H1 (cell line): Measurements from ENCODE around the gene MAGEB1.

Experiments used
- CBX5 ChIP-seq: fragments of 300-800, 300-1000 bp; sonication (generic); IDR thresholded peaks from 2 replicates; pipeline ENCODE4 v1.7.1; 2016; ENCODE audit warnings: antibody characterized with exemption, low read length, low read depth
- EZH2 ChIP-seq: fragments of 200-600 bp; sonication (generic); IDR thresholded peaks from 2 replicates; pipeline ENCODE4 v1.7.1; 2012; ENCODE audit warnings: low read depth, mild to moderate bottlenecking, moderate library complexity, low read length, inconsistent platforms; ENCODE audit not compliant: severe bottlenecking
- POLR2AphosphoS5 ChIP-seq: IDR thresholded peaks from 2 replicates; pipeline ENCODE4 v1.6.1; 2011; ENCODE audit warnings: low read depth, low read length
- TF ChIP-seq, protein P1 (sequence below): IDR thresholded peaks from 2 replicates; pipeline ENCODE4 v1.6.1; 2011; ENCODE audit warnings: low read length, improper control_type of control experiment
- TF ChIP-seq, protein P2 (sequence below), 3 experiments: IDR thresholded peaks; 1 replicate in 2 of 3; 2 replicates in 1 of 3; pipeline versions ENCODE4 v1.5.1 to v1.6.1; 2011; ENCODE audit warnings: low read length in 3 of 3, mild to moderate bottlenecking in 3 of 3, inconsistent platforms in 2 of 3, low read depth in 1 of 3, moderate library complexity in 1 of 3; ENCODE audit not compliant: insufficient read depth in 1 of 3; ENCODE audit errors: control extremely low read depth in 1 of 3

DNA sequence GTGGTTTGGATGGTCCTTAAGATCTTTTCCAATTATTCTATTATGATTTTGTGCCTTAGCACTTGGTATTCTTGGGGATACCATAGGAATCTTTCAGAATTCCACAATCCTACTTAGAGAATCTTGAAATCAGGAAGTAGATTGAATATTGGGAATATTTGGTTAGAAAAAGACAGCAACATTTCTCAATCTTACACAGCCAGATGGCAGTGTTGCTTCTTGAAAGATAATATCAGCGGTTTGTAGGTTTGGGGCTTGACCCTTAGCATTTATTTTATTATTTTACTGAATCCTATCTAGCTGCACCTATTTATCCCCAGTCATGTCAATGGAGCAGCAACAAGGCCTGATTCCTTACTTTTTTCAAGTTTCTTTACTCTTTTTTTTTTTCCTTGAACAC is 28.6 kb downstream of the MAGEB1 start:
- no peak for TF ChIP-seq CBX5
- no peak for TF ChIP-seq EZH2
- TF ChIP-seq, protein P1, sequence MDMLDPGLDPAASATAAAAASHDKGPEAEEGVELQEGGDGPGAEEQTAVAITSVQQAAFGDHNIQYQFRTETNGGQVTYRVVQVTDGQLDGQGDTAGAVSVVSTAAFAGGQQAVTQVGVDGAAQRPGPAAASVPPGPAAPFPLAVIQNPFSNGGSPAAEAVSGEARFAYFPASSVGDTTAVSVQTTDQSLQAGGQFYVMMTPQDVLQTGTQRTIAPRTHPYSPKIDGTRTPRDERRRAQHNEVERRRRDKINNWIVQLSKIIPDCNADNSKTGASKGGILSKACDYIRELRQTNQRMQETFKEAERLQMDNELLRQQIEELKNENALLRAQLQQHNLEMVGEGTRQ = no peak
- TF ChIP-seq, protein P2, sequence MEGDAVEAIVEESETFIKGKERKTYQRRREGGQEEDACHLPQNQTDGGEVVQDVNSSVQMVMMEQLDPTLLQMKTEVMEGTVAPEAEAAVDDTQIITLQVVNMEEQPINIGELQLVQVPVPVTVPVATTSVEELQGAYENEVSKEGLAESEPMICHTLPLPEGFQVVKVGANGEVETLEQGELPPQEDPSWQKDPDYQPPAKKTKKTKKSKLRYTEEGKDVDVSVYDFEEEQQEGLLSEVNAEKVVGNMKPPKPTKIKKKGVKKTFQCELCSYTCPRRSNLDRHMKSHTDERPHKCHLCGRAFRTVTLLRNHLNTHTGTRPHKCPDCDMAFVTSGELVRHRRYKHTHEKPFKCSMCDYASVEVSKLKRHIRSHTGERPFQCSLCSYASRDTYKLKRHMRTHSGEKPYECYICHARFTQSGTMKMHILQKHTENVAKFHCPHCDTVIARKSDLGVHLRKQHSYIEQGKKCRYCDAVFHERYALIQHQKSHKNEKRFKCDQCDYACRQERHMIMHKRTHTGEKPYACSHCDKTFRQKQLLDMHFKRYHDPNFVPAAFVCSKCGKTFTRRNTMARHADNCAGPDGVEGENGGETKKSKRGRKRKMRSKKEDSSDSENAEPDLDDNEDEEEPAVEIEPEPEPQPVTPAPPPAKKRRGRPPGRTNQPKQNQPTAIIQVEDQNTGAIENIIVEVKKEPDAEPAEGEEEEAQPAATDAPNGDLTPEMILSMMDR (IDR thresholded peaks at IDR 0.05; ENCODE audit: control extremely low read depth in 1 of 3, insufficient read depth in 1 of 3, low read depth in 1 of 3, low read length in 3 of 3) = peak in 2 of 3 experiments; percentile 15 to 16; a peak in 2 of 4 replicates
- no peak for TF ChIP-seq POLR2AphosphoS5
